Tibial artery (tissue), 4 donors: Measurements from ENCODE around the gene DCAF4.

Experiments
- DNase-seq, 2 donors: peaks; one replicate each; pipeline ENCODE4 v3.0.0-alpha.2; 2019
- H3K27ac ChIP-seq, 2 donors: fragments of 200-600 bp; sonication (generic) in 1 of 2; 1 replicate in 1 of 2; 2 replicates in 1 of 2; pipeline ENCODE4 v1.5.1; 2018 to 2019; ENCODE audit warnings: mild to moderate bottlenecking in 1 of 2
- H3K27me3 ChIP-seq, 2 donors: fragments of 200-600 bp; sonication (generic) in 1 of 2; one replicate each; pipeline versions ENCODE4 v1.5.1 to v1.6.0; 2016 to 2019
- H3K36me3 ChIP-seq, 3 donors: fragments of 200-600 bp; sonication (generic) in 2 of 3; one replicate each; pipeline ENCODE4 v1.5.1; 2016 to 2019; ENCODE audit warnings: mild to moderate bottlenecking in 2 of 3
- H3K4me1 ChIP-seq, 4 donors: fragments of 200-600 bp; sonication (generic) in 2 of 4; 1 replicate in 3 of 4; 2 replicates in 1 of 4; pipeline ENCODE4 v1.5.1; 2016 to 2019
- H3K4me3 ChIP-seq, 2 donors: fragments of 200-600 bp; sonication (generic) in 1 of 2; 1 replicate in 1 of 2; 2 replicates in 1 of 2; pipeline ENCODE4 v1.5.1; 2018 to 2019; ENCODE audit warnings: mild to moderate bottlenecking in 2 of 2
- H3K9me3 ChIP-seq, 3 donors: fragments of 200-600 bp; sonication (generic) in 1 of 3; one replicate each; pipeline ENCODE4 v1.5.1; 2016 to 2019
- intact Hi-C: fragments of 100-400 bp; cut with DNase I; formaldehyde crosslinking; loops from one replicate; pipeline ENCODE4 v1.15.0; 2023; ENCODE audit warnings: low total_unique reads
- TF ChIP-seq, protein P1 (sequence below), 2 experiments: fragments of 200-600 bp in 1 of 2; fragments of 450-650 bp in 1 of 2; IDR thresholded peaks; one replicate each; pipeline ENCODE4 v1.5.1; 2017 to 2019; ENCODE audit warnings: antibody characterized with exemption in 2 of 2, mild to moderate bottlenecking in 1 of 2, moderate library complexity in 1 of 2

Gene DCAF4

DNA sequence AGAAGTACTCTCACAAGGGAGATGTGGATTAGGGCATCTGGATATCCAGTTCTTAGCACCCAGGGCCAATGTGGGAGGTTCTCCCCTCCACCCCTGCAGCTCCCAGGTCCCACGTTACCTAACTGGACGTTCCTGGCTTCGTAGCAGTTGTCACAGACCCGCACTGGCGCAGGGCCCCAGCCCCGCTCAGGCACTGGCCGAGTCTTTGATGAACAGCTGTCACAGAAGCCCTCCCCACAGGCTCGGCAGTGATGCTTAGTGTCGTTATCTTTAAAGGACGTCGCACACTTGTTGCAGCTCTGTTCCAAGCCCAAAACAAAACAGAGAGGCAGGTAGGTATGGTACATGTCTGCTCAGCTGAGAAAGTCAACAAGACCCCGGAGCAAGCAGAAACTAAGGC, 48.4 kb downstream of the DCAF4 start:
- H3K36me3 ChIP-seq: peaks cover 67 to 100% (median 87%) of the 10 kb centered on the region in 3 donors
- intact Hi-C loops: no loop called here

DNA sequence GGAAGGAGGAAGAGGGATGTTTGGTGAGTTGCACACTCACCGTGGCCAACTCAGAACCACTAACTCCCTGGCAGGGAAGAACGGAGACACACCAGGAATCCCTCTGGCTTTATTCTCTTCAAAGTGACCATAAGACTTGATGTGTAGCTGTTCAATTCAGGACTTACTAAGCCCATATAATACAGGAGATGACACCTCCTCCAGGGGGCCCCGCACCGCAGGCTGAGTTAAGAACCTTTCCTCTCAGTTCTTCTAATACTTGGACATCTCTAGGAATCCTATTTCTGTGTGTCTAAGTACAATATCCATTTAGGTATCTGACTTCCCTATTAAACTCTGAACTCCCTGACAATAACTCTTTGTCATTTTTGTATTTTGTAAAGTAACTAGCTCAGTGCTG, 49.5 kb downstream of the DCAF4 start:
- Histone ChIP-seq H3K4me1 (no peaks in the 10 kb centered on the region), H3K4me3 (no peak overlapping the region), H3K36me3 (peaks cover 56 to 100% (median 86%) of the 10 kb centered on the region in 3 donors), H3K27ac (no peak overlapping the region), H3K9me3 (no peaks in the 10 kb centered on the region), H3K27me3 (no peaks in the 10 kb centered on the region)
- DNase-seq: no peak
- intact Hi-C loops: no loop called here
- TF ChIP-seq, protein P1, sequence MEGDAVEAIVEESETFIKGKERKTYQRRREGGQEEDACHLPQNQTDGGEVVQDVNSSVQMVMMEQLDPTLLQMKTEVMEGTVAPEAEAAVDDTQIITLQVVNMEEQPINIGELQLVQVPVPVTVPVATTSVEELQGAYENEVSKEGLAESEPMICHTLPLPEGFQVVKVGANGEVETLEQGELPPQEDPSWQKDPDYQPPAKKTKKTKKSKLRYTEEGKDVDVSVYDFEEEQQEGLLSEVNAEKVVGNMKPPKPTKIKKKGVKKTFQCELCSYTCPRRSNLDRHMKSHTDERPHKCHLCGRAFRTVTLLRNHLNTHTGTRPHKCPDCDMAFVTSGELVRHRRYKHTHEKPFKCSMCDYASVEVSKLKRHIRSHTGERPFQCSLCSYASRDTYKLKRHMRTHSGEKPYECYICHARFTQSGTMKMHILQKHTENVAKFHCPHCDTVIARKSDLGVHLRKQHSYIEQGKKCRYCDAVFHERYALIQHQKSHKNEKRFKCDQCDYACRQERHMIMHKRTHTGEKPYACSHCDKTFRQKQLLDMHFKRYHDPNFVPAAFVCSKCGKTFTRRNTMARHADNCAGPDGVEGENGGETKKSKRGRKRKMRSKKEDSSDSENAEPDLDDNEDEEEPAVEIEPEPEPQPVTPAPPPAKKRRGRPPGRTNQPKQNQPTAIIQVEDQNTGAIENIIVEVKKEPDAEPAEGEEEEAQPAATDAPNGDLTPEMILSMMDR (IDR thresholded peaks at IDR 0.05): no peak

More for the DNA sequence above, 48.4 kb downstream of the DCAF4 start:
- Histone ChIP-seq H3K27me3 (no peaks in the 10 kb centered on the region), H3K4me1 (no peaks in the 10 kb centered on the region), H3K4me3 (no peak overlapping the region), H3K27ac (no peak overlapping the region), H3K9me3 (no peaks in the 10 kb centered on the region)
- no peak for DNase-seq
- TF ChIP-seq, protein P1 (IDR thresholded peaks at IDR 0.05): no peak

DNA sequence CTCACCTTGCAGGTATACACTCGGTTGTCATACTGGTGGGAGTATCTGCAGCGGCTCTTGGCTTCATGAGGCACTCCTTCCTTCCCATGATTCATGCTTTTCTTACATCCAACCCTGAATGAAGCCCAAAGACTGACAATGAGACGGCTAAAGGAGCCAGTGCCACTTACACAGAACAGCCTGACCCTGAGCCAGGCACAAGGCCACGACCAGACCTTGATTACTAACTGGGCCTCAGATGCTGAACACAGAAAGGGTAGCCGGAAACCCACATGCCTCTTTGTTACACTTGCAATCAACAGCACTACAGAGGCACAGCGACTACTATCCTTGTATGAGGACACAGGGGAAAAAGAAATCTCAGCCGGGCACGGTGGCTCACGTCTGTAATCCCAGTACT, 52.6 kb downstream of the DCAF4 start:
- H3K4me3 ChIP-seq: no peak overlapping the region
- H3K36me3 ChIP-seq: peaks cover 39 to 90% (median 71%) of the 10 kb centered on the region in 3 donors
- intact Hi-C loops: no loop called here
- H3K4me1 ChIP-seq: no peaks in the 10 kb centered on the region
- no peaks in the 10 kb centered on the region for H3K27me3 ChIP-seq
- TF ChIP-seq, protein P1 (IDR thresholded peaks at IDR 0.05): no peak
- H3K9me3 ChIP-seq: no peaks in the 10 kb centered on the region
- DNase-seq: no peak
- H3K27ac ChIP-seq: no peak overlapping the region

DNA sequence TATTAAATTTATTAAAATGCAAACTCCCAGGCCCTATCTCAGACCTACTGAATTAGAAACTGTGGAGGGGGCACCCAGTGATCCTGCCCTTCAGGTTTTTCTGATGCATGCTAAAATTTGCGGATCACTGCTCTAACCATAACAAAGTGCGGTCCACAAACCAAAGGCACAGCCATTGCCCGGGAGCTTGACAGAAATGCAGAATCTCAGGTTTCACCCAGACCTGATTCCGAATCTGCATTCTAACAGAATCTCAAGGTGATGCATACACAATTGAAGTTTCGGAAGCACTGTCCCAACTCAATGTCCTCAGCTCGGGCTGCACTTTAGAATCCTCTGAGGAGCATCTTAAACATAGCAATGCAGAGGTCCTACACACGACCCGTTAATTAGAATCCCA, 54.6 kb downstream of the DCAF4 start:
- no peak overlapping the region for H3K27ac ChIP-seq
- peaks cover 33 to 85% (median 64%) of the 10 kb centered on the region in 3 donors for H3K36me3 ChIP-seq
- no peak overlapping the region for H3K4me3 ChIP-seq
- no peaks in the 10 kb centered on the region for H3K4me1 ChIP-seq
- no peaks in the 10 kb centered on the region for H3K9me3 ChIP-seq
- TF ChIP-seq, protein P1 (IDR thresholded peaks at IDR 0.05): no peak
- no peak for DNase-seq
- no peaks in the 10 kb centered on the region for H3K27me3 ChIP-seq
- intact Hi-C loops: no loop called here

DNA sequence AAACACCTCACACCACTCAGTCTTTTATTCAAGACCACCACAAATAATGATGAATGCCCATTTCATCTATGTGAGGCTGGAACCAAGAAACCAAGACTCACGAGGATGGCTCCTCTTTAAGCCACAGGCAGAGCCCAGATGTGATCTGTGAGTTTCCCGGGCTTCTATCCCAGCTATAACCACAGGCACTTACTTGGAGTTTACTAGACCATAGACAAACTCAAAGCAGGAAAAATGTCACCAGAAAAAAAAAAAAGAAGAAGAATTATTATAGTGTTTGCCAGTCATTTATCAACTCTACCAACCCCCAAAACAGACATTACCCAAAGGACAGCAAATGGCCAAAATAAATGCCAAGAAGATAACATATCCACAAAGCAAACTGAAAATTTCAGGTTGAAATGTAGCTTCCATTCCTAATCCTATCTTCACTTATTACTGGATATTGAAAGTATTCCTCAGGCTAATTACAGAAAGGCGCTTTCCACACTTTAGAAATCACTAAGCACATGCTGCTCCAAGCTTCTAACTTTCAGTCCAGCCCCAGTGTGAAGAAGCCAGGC, 56.0 kb downstream of the DCAF4 start:
- no peaks in the 10 kb centered on the region for H3K4me1 ChIP-seq
- peaks cover 41 to 81% (median 66%) of the 10 kb centered on the region in 3 donors for H3K36me3 ChIP-seq
- intact Hi-C loops: no loop called here

More for the DNA sequence above, 56.0 kb downstream of the DCAF4 start:
- DNase-seq: no peak
- Histone ChIP-seq H3K27ac (no peak overlapping the region), H3K9me3 (no peaks in the 10 kb centered on the region), H3K27me3 (no peaks in the 10 kb centered on the region), H3K4me3 (no peak overlapping the region)
- TF ChIP-seq, protein P1 (IDR thresholded peaks at IDR 0.05): no peak
